MCF 10A (cell line): ENCODE results near the gene TRERF1. TPM values are rescaled to one million over a fixed set of nuclear protein-coding genes. Genes with fewer than 3 reads are reported as not detected.

Experiments used
- BruUV-seq: library from RNA; stranded (reverse); fragments of 400-500 nt; replicated peaks from 2 replicates; lab custom pipeline; 2021; lab: Mats Ljungman, UMichigan
- CTCF ChIA-PET: fragments of 300-600 bp; sonication (Branson Sonifier 250); formaldehyde crosslinking; extraction: SDS; loops from one replicate; lab custom pipeline; 2021; ENCODE audit warnings: antibody characterized with exemption, inconsistent platforms; lab: Yijun Ruan, JAX
- POLR2A ChIA-PET: fragments of 300-600, 350-650 bp; sonication (Branson Sonifier 250); formaldehyde crosslinking; extraction: SDS; loops from one replicate; lab custom pipeline; 2020; ENCODE audit warnings: antibody characterized with exemption, inconsistent platforms; lab: Yijun Ruan, JAX
- DNase-seq: peaks from one replicate; pipeline ENCODE4 v3.0.0-alpha.2; 2018; ENCODE audit not compliant: unreplicated experiment
- H3K27ac Mint-ChIP-seq: one replicate; pipeline ENCODE4 v1.8.0; 2022; ENCODE audit warnings: mild to moderate bottlenecking, low read depth, mixed read lengths; ENCODE audit not compliant: unreplicated experiment
- H3K27me3 Mint-ChIP-seq: one replicate; pipeline ENCODE4 v1.8.0; 2022; ENCODE audit warnings: mixed read lengths; ENCODE audit not compliant: insufficient read depth, unreplicated experiment
- H3K36me3 Mint-ChIP-seq: one replicate; pipeline ENCODE4 v1.8.0; 2022; ENCODE audit warnings: mild to moderate bottlenecking, moderate library complexity, mixed read lengths; ENCODE audit not compliant: insufficient read depth, unreplicated experiment
- H3K4me1 Mint-ChIP-seq: one replicate; pipeline ENCODE4 v1.8.0; 2022; ENCODE audit warnings: mixed read lengths; ENCODE audit not compliant: insufficient read depth, unreplicated experiment
- H3K4me3 Mint-ChIP-seq: one replicate; pipeline ENCODE4 v1.8.0; 2022; ENCODE audit warnings: mild to moderate bottlenecking, moderate library complexity, mixed read lengths; ENCODE audit not compliant: unreplicated experiment
- H3K9me3 Mint-ChIP-seq: one replicate; pipeline ENCODE4 v1.8.0; 2022; ENCODE audit warnings: mixed read lengths; ENCODE audit not compliant: unreplicated experiment
- intact Hi-C: fragments of 100-400 bp; cut with micrococcal nuclease; formaldehyde crosslinking; loops from 2 replicates; pipeline ENCODE4 v1.14.1; 2022
- total RNA-seq: library from RNA; stranded (reverse); gene quantifications from 2 replicates; pipeline ENCODE4 v1.2.3, GENCODE V29; 2022
- TF ChIP-seq, protein P1 (sequence below): fragments of 200-600 bp; IDR thresholded peaks from one replicate; pipeline ENCODE4 v1.8.0; 2022; ENCODE audit warnings: antibody characterized with exemption, mild to moderate bottlenecking; ENCODE audit not compliant: unreplicated experiment

Gene TRERF1
- total RNA-seq, 1 experiment from 2014 or later = 9.4 TPM

- no peak overlapping the region for H3K4me3 Mint-ChIP-seq
- POLR2A ChIA-PET = interaction anchor here (1.4 kb wide), 2 partner anchors 16 to 38 kb away, joined by 3 to 4 read pairs; no protein-coding TSS in a partner anchor
- no TSS peak for BruUV-seq
- H3K36me3 Mint-ChIP-seq = peaks cover 76% of the 10 kb centered on the region
- no peak overlapping the region for H3K27ac Mint-ChIP-seq
- H3K9me3 Mint-ChIP-seq = no peaks in the 10 kb centered on the region
- CTCF ChIA-PET = interaction anchor here (0.6 to 2.4 kb wide), 3 partner anchors 10 to 306 kb away, joined by 3 to 9 read pairs (median 7); no protein-coding TSS in a partner anchor
- H3K27me3 Mint-ChIP-seq = no peaks in the 10 kb centered on the region
- peaks cover 23% of the 10 kb centered on the region for H3K4me1 Mint-ChIP-seq
- intact Hi-C loops = no loop called here
- no peak for DNase-seq
- TF ChIP-seq, protein P1, sequence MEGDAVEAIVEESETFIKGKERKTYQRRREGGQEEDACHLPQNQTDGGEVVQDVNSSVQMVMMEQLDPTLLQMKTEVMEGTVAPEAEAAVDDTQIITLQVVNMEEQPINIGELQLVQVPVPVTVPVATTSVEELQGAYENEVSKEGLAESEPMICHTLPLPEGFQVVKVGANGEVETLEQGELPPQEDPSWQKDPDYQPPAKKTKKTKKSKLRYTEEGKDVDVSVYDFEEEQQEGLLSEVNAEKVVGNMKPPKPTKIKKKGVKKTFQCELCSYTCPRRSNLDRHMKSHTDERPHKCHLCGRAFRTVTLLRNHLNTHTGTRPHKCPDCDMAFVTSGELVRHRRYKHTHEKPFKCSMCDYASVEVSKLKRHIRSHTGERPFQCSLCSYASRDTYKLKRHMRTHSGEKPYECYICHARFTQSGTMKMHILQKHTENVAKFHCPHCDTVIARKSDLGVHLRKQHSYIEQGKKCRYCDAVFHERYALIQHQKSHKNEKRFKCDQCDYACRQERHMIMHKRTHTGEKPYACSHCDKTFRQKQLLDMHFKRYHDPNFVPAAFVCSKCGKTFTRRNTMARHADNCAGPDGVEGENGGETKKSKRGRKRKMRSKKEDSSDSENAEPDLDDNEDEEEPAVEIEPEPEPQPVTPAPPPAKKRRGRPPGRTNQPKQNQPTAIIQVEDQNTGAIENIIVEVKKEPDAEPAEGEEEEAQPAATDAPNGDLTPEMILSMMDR = no peak
Measured at GRCh38 chr6:42241915-42242314, 209.8 kb downstream of the TRERF1 start.

GRCh38 chr6:42239736-42240375, 211.9 kb downstream of the TRERF1 start:
- TF ChIP-seq, protein P1 = no peak
- DNase-seq = peak; percentile 85
- H3K4me3 Mint-ChIP-seq = peak overlapping the region; percentile 24
- peaks cover 65% of the 10 kb centered on the region for H3K36me3 Mint-ChIP-seq
- H3K9me3 Mint-ChIP-seq = no peaks in the 10 kb centered on the region
- H3K27ac Mint-ChIP-seq = peak overlapping the region; percentile 89
- ChIA-PET CTCF (interaction anchor here (0.5 to 1.9 kb wide), 7 partner anchors 9 to 308 kb away, joined by 3 to 10 read pairs (median 4); partner anchors contain the start of gene MRPS10), POLR2A (interaction anchor here (0.5 to 2.1 kb wide), 14 partner anchors 9 to 736 kb away, joined by 3 to 56 read pairs (median 5); partner anchors contain the start of genes MRPS10 and TRERF1)
- no peaks in the 10 kb centered on the region for H3K27me3 Mint-ChIP-seq
- no TSS peak for BruUV-seq
- intact Hi-C loops = loop anchor here (5.0 to 10.0 kb wide), 3 partner anchors 95 to 635 kb away; partner anchors contain the start of genes RPL7L1 and TRERF1
- peaks cover 23% of the 10 kb centered on the region for H3K4me1 Mint-ChIP-seq

- Mint-ChIP-seq H3K4me1 (peaks cover 23% of the 10 kb centered on the region), H3K4me3 (peak overlapping the region; percentile 24), H3K27ac (peak overlapping the region; percentile 89), H3K27me3 (no peaks in the 10 kb centered on the region), H3K9me3 (no peaks in the 10 kb centered on the region), H3K36me3 (peaks cover 64% of the 10 kb centered on the region)
- DNase-seq = peak; percentile 62
- TF ChIP-seq, protein P1 = no peak
- POLR2A ChIA-PET = interaction anchor here (0.5 to 2.1 kb wide), 15 partner anchors 8 to 736 kb away, joined by 3 to 56 read pairs (median 4); partner anchors contain the start of genes MRPS10 and TRERF1
- no TSS peak for BruUV-seq
- intact Hi-C loops = loop anchor here (5.0 to 10.0 kb wide), 3 partner anchors 95 to 635 kb away; partner anchors contain the start of genes RPL7L1 and TRERF1
- CTCF ChIA-PET = interaction anchor here (0.5 to 1.9 kb wide), 7 partner anchors 8 to 308 kb away, joined by 3 to 10 read pairs (median 4); partner anchors contain the start of gene MRPS10
Measured at GRCh38 chr6:42239333-42239732, 212.4 kb downstream of the TRERF1 start.

DNA sequence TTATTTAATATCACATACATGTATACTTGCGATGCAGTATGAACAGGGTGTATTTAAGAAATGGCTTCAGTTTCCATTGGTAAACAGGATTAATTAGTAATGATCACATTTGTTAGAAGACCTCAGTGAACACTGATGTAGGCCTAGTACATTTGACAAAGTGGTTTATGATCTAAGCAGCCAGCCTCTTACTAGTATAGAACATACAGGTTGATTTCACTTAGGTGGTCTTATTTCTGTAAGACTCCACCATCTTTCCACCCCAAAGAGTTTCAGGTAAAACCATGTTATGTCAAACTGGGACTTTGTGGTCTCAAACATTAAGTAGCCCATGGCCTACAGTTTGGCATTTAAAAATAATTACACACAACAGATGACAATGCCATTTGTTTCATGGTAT, 213.9 kb downstream of the TRERF1 start:
- TF ChIP-seq, protein P1 = no peak
- CTCF ChIA-PET = interaction anchor here (0.6 to 1.0 kb wide), 2 partner anchors 296 to 311 kb away, joined by 4 to 5 read pairs; no protein-coding TSS in a partner anchor
- DNase-seq = no peak
- Mint-ChIP-seq H3K36me3 (peaks cover 68% of the 10 kb centered on the region), H3K27me3 (no peaks in the 10 kb centered on the region), H3K4me3 (no peak overlapping the region), H3K9me3 (no peaks in the 10 kb centered on the region), H3K27ac (no peak overlapping the region), H3K4me1 (peaks cover 23% of the 10 kb centered on the region)
- BruUV-seq = no TSS peak
- intact Hi-C loops = loop anchor here (5.0 to 10.0 kb wide), 3 partner anchors 97 to 637 kb away; partner anchors contain the start of genes RPL7L1 and TRERF1
- POLR2A ChIA-PET = no interaction called here
